Activated CD4-positive, alpha-beta T cell treated with anti-CD3 and anti-CD28 coated beads for 1 hour (primary cell): Measurements from ENCODE around the gene PKD2L1.
"Not testable (repeated sequence)": the region's sequence is repeated elsewhere in the genome, so short reads cannot be mapped to it uniquely, and the experiment has no call there.

Experiments used
- DNase-seq: peaks from one replicate; pipeline ENCODE4 v3.0.0-alpha.2; 2020

Gene PKD2L1

DNA sequence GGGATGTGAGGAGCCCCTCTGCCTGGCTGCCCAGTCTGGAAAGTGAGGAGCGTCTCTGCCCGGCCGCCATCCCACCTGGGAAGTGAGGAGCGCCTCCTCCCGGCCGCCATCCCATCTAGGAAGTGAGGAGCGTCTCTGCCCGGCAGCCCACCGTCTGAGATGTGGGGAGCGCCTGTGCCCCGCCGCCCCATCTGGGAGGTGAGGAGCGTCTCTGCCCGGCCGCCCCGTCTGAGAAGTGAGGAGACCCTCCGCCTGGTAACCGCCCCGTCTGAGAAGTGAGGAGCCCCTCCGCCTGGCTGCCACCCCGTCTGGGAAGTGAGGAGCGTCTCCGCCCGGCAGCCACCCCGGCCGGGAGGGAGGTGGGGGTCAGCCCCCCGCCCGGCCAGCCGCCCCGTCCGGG, 53.1 kb downstream of the PKD2L1 start:
- not testable (repeated sequence) for DNase-seq

GRCh38 chr10:100267239-100268104, 62.6 kb downstream of the PKD2L1 start, which contains the start of gene CWF19L1:
Gene CWF19L1, minus strand, starts transcription at chr10:100267638. Its CDS starts 45 bp downstream, at chr10:100267593.
- DNase-seq: peak; percentile 59

DNA sequence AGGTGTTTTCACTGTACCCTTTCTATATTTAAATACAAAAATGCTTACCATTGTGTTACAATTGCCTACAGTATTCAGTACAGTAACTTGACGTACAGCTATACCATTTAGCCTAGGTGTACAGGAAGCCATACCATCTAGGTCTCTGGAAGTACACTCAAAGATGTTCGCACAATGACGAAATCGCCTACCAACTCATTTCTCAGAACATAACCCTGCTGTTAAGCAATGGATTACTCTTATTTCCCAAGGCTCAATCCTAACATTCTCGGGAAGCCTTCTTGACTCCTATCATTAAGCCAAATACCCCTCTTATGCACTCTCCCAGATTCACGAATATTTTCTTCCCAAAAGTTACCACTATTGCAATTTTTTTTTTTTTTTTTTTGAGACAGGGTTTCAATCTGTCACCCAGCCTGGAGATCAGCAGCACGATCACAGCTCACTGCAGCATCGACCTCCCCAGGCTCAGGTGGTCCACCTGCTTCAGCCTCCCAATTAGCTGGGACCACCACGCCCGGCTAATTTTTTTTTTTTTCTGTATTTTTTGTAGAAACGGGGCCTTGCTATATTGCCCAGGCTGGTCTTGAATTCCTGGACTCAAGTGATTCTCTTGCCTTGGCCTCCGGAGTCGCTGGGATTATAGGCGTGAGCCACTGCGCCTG, 64.1 kb downstream of the PKD2L1 start:
- no peak for DNase-seq

DNA sequence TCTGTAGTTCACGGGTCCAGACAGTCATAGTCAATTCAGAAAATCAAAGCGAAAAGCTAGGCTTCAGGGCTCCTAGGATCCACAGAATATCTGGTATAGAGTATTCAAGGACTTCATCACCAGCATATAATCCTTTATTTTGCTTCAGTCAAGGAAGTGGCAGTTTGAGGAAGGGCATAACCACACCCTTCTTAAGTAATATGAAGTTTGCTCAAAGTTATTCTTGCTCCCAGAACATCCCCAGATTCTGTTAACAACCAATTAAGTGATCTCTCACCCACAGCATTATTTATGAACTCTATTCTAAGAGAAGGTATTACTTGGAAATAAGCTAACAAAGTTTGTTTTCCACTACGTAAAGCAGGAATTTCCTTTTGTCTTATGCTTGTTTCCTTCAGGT, 75.8 kb downstream of the PKD2L1 start:
- DNase-seq: no peak

DNA sequence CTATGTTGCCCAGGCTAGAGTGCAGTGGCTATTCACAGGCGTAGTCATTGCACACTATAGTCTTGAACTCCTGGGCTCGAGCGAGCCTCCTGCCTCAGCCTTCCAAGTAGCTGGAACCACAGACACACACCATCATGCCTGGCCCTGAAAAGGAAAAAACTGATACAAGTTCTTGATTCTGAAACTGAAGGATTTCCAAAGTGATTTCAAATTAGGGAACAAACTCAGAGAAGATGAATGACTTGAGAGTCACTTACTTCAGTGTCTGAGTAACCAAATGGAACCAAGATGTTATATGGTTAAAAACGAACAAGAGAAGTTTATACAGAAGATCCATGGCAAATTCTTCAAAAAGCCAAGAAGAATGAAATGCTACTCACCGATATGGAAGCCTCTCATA, 77.0 kb downstream of the PKD2L1 start:
- no peak for DNase-seq

DNA sequence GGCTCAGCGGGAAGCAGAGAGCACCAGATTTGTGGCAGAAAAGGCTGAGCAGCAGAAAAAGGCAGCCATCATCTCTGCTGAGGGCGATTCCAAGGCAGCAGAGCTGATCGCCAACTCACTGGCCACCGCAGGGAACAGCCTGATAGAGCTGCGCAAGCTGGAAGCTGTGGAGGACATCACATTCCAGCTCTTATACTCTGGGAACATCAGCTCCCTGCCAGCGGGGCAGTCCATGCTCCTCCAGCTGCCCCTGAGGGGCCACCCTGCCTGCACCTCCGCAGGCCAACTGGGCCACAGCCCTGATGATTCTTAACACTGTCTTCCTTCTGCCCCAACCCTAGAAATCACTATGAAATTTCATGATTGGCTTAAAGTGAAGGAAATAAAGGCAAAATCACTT, 81.2 kb downstream of the PKD2L1 start:
- no peak for DNase-seq

- DNase-seq: no peak
These were observed 84.4 kb downstream of the PKD2L1 start for GRCh38 chr10:100245484-100246220.

- DNase-seq: no peak
These were observed 90.2 kb downstream of the PKD2L1 start for GRCh38 chr10:100239851-100240250.

DNA sequence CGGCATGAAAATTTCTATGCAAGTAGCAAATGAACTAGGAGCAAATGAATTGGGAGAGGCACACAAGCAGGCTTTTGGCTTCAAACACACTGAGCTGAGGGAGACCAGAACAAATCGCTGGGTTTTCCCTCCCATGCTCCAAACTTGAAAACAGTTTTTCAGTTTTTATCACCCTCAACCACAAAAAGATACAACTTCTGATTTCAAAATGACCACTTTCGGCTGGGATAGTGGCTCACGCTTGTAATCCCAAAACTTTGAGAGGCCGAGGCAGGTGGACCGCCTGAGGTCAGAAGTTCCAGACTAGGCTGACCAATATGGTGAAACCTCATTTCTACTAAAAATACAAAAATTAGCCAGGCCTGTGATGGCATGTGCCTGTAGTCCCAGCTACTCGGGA, 91.6 kb downstream of the PKD2L1 start:
- DNase-seq: no peak
